ENCODE measurements around the gene GREB1.

GREB1 gene

GRCh38 chr2:11636593-11637295, 102.9 kb downstream of the GREB1 start:
- TF ChIP-seq CTCF (conservative IDR thresholded peaks at IDR 0.05) (no peak), ZFX (IDR thresholded peaks at IDR 0.05) (no peak)

GRCh38 chr2:11637546-11637945, 103.7 kb downstream of the GREB1 start:
- TF ChIP-seq ZFX (IDR thresholded peaks at IDR 0.05), result no peak
- no peak for TF ChIP-seq CTCF (conservative IDR thresholded peaks at IDR 0.05)
- no peak overlapping the region for H3K27ac ChIP-seq

More at GRCh38 chr2:11636593-11637295, 102.9 kb downstream of the GREB1 start:
- H3K27ac ChIP-seq, result no peak overlapping the region

- H3K27ac ChIP-seq, result no peak overlapping the region
- TF ChIP-seq ZFX (IDR thresholded peaks at IDR 0.05) (no peak), CTCF (conservative IDR thresholded peaks at IDR 0.05) (no peak)
Observed at GRCh38 chr2:11639503-11639902, 105.7 kb downstream of the GREB1 start.

- no peak overlapping the region; the same call in 1 of the 2 replicates for H3K27ac ChIP-seq
- TF ChIP-seq ZFX (IDR thresholded peaks at IDR 0.05), result no peak
- no peak for TF ChIP-seq CTCF (conservative IDR thresholded peaks at IDR 0.05)
Observed at GRCh38 chr2:11640132-11640531, 106.3 kb downstream of the GREB1 start.

GRCh38 chr2:11642972-11643371, 109.1 kb downstream of the GREB1 start:
- no peak overlapping the region for H3K27ac ChIP-seq
- no peak for TF ChIP-seq ZFX (IDR thresholded peaks at IDR 0.05)
- no peak for TF ChIP-seq CTCF (conservative IDR thresholded peaks at IDR 0.05)

- no peak overlapping the region for H3K27ac ChIP-seq
- TF ChIP-seq ZFX (IDR thresholded peaks at IDR 0.05) (no peak), CTCF (conservative IDR thresholded peaks at IDR 0.05) (no peak)
Observed at GRCh38 chr2:11644293-11644692, 110.4 kb downstream of the GREB1 start.

GRCh38 chr2:11646530-11646929, 112.7 kb downstream of the GREB1 start:
- TF ChIP-seq ZFX (IDR thresholded peaks at IDR 0.05) (no peak), CTCF (conservative IDR thresholded peaks at IDR 0.05) (no peak)
- no peak overlapping the region for H3K27ac ChIP-seq

All from C4-2B (cell line).